Renal pelvis (tissue), 4 donors: Measurements from ENCODE around the gene ATG5. TPM values are rescaled to one million over a fixed set of nuclear protein-coding genes. Genes with fewer than 3 reads are reported as not detected.

ENCODE experiments used
- DNase-seq: peaks from one replicate; pipeline ENCODE4 v3.0.0-alpha.2; 2013
- polyA plus RNA-seq, 3 donors: library from polyadenylated mRNA; unstranded; fragments of 120-200 nt; gene quantifications; one replicate each; pipeline ENCODE4 v1.2.1, GENCODE V29; 2013; ENCODE audit not compliant: insufficient read length in 3 of 3

Gene ATG5
- polyA plus RNA-seq, 3 donors = 43.9 to 49.6 (median 46.1) TPM

GRCh38 chr6:106134906-106135634 lies 190.5 kb downstream of the ATG5 start:
- DNase-seq = no peak

Other genes with a start within 250 kb of the ATG5 start
- gene PRDM1, start 239.4 kb downstream of the ATG5 start, polyA plus RNA-seq = 1 to 10 TPM; 2.1 to 3.1 (median 2.8) TPM
- gene CRYBG1, start 35.0 kb upstream of the ATG5 start, polyA plus RNA-seq = 10 to 100 TPM; 24.0 to 33.6 (median 27.3) TPM